GM04504 (cell line): ENCODE results near the gene SAMD10.
"Not testable (repeated sequence)": the region's sequence is repeated elsewhere in the genome, so short reads cannot be mapped to it uniquely, and the experiment has no call there.

Experiments
- DNase-seq: peaks from one replicate; pipeline ENCODE4 v3.0.0-alpha.2; 2012; ENCODE audit warnings: low read depth

Gene SAMD10

GRCh38 chr20:63968928-63969760, 10.3 kb downstream of the SAMD10 start:
- DNase-seq, result no peak

GRCh38 chr20:63968136-63968927, 11.1 kb downstream of the SAMD10 start:
- no peak for DNase-seq

GRCh38 chr20:63967330-63968135, 11.9 kb downstream of the SAMD10 start:
- no peak for DNase-seq

GRCh38 chr20:63966944-63967322, 12.5 kb downstream of the SAMD10 start:
- DNase-seq, result no peak

GRCh38 chr20:63966172-63966943, 13.1 kb downstream of the SAMD10 start:
- no peak for DNase-seq

- no peak for DNase-seq
Measured at GRCh38 chr20:63964412-63964811, 15.0 kb downstream of the SAMD10 start.

GRCh38 chr20:63963784-63964301, 15.6 kb downstream of the SAMD10 start:
- no peak for DNase-seq

GRCh38 chr20:63963348-63963741, 16.1 kb downstream of the SAMD10 start:
- DNase-seq, result no peak

GRCh38 chr20:63962426-63963347, 16.8 kb downstream of the SAMD10 start:
- no peak for DNase-seq

GRCh38 chr20:63961664-63962425, 17.6 kb downstream of the SAMD10 start:
- no peak for DNase-seq

GRCh38 chr20:63960654-63961621, 18.5 kb downstream of the SAMD10 start:
- DNase-seq, result not testable (repeated sequence)

- no peak for DNase-seq
Measured at GRCh38 chr20:63959699-63960075, 19.8 kb downstream of the SAMD10 start.

- DNase-seq, result no peak
Measured at GRCh38 chr20:63958964-63959698, 20.3 kb downstream of the SAMD10 start.

GRCh38 chr20:63958471-63958870, 21.0 kb downstream of the SAMD10 start:
- DNase-seq, result no peak

GRCh38 chr20:63957690-63958441, 21.6 kb downstream of the SAMD10 start:
- no peak for DNase-seq

GRCh38 chr20:63957004-63957689, 22.3 kb downstream of the SAMD10 start:
- DNase-seq, result no peak
